H1 (cell line): ENCODE measurements around the gene CADPS. TPM values are rescaled to one million over a fixed set of nuclear protein-coding genes. Genes with fewer than 3 reads are reported as not detected.

Experiments
- CTCF ChIA-PET: fragments of 300-600 bp; sonication (Branson Sonifier 250); formaldehyde crosslinking; loops from one replicate; lab custom pipeline; 2021; ENCODE audit not compliant: partially characterized antibody; lab: Charles Lee
- POLR2A ChIA-PET: fragments of 300-600 bp; sonication (Branson Sonifier 250); formaldehyde crosslinking; loops from one replicate; lab custom pipeline; 2021; ENCODE audit warnings: inconsistent platforms; ENCODE audit not compliant: partially characterized antibody; lab: Charles Lee
- DNase-seq, 2 experiments: peaks; one replicate each; pipeline versions ENCODE4 v3.0.0 to v3.0.0-alpha.2; 2010 to 2022; ENCODE audit warnings: low spot score in 2 of 2, low read depth in 1 of 2, mixed read lengths in 1 of 2
- FAIRE-seq: peaks from 2 replicates; lab custom pipeline; 2011; peaks lifted over from hg19 to GRCh38; lab: Jason Lieb, UNC
- H2AFZ ChIP-seq: 2 replicates; pipeline ENCODE4 v1.8.1; 2012; ENCODE audit warnings: low read length, inconsistent platforms
- H2AK5ac ChIP-seq: 2 replicates; pipeline ENCODE4 v1.6.1; 2013; ENCODE audit warnings: low read depth, low read length
- H2BK120ac ChIP-seq: replicated peaks from 2 replicates; pipeline ENCODE3; 2013; ENCODE audit warnings: low read depth, low read length, inconsistent platforms
- H2BK12ac ChIP-seq: 2 replicates; pipeline ENCODE4 v1.6.1; 2013; ENCODE audit warnings: low read depth, low read length
- H2BK15ac ChIP-seq: 2 replicates; pipeline ENCODE4 v1.6.1; 2013; ENCODE audit warnings: low read length
- H2BK20ac ChIP-seq: 2 replicates; pipeline ENCODE4 v1.6.1; 2013; ENCODE audit warnings: low read length
- H2BK5ac ChIP-seq: 2 replicates; pipeline ENCODE4 v1.6.1; 2013; ENCODE audit warnings: low read depth, low read length
- H3K14ac ChIP-seq: 2 replicates; pipeline ENCODE4 v1.6.1; 2013; ENCODE audit warnings: inconsistent platforms; ENCODE audit not compliant: insufficient read length
- H3K18ac ChIP-seq: 2 replicates; pipeline ENCODE4 v1.6.1; 2013; ENCODE audit warnings: low read length; ENCODE audit errors: extremely low read depth
- H3K23ac ChIP-seq: 2 replicates; pipeline ENCODE4 v1.6.1; 2013; ENCODE audit warnings: inconsistent platforms; ENCODE audit not compliant: insufficient read length
- H3K23me2 ChIP-seq: 2 replicates; pipeline ENCODE4 v1.6.1; 2013; ENCODE audit warnings: low read depth, low read length
- H3K27ac ChIP-seq: 2 replicates; pipeline ENCODE4 v1.6.1; 2011; ENCODE audit warnings: low read depth, low read length, inconsistent platforms
- H3K27me3 ChIP-seq, 4 experiments: replicated peaks in 1 of 4; 1 replicate in 1 of 4; 2 replicates in 3 of 4; pipeline versions ENCODE4 v1.6.1 to v1.8.1; 2011 to 2013; ENCODE audit warnings: low read length in 3 of 4, mild to moderate bottlenecking in 3 of 4, inconsistent platforms in 2 of 4, mixed read lengths in 2 of 4, moderate library complexity in 1 of 4; ENCODE audit not compliant: control insufficient read depth in 3 of 4, insufficient read depth in 3 of 4; ENCODE audit errors: extremely low read depth in 1 of 4
- H3K36me3 ChIP-seq, 4 experiments: 2 replicates each; pipeline versions ENCODE4 v1.6.1 to v1.8.1; 2011 to 2013; ENCODE audit warnings: mild to moderate bottlenecking in 4 of 4, low read length in 3 of 4, moderate library complexity in 2 of 4, control low read depth in 1 of 4, inconsistent platforms in 1 of 4; ENCODE audit not compliant: insufficient read depth in 4 of 4, control insufficient read depth in 2 of 4
- H3K4ac ChIP-seq: replicated peaks from 2 replicates; pipeline ENCODE3; 2013; ENCODE audit warnings: low read length, low read depth, mixed read lengths, inconsistent platforms; ENCODE audit not compliant: insufficient read length
- H3K4me1 ChIP-seq, 4 experiments: replicated peaks in 1 of 4; 1 replicate in 1 of 4; 2 replicates in 3 of 4; pipeline versions ENCODE4 v1.6.1 to v1.8.1; 2011 to 2013; ENCODE audit warnings: low read length in 3 of 4, inconsistent platforms in 2 of 4, mixed read lengths in 1 of 4; ENCODE audit not compliant: insufficient read depth in 4 of 4, control insufficient read depth in 3 of 4
- H3K4me2 ChIP-seq, 2 experiments: 2 replicates each; pipeline versions ENCODE4 v1.6.1 to v1.8.1; 2011 to 2013; ENCODE audit warnings: low read depth in 2 of 2, low read length in 2 of 2, control low read depth in 1 of 2, inconsistent platforms in 1 of 2, mild to moderate bottlenecking in 1 of 2; ENCODE audit not compliant: insufficient read depth in 1 of 2
- H3K4me3 ChIP-seq, 4 experiments: fragments of 200-600, 300-600 bp in 1 of 4; sonication (generic), shearing (Covaris generic), sonication (Bioruptor Twin) in 1 of 4; 2 replicates each; pipeline versions ENCODE4 v1.5.1 to v1.8.1; 2011 to 2016; ENCODE audit warnings: low read length in 4 of 4, low read depth in 3 of 4, control low read depth in 2 of 4, inconsistent platforms in 2 of 4, mild to moderate bottlenecking in 2 of 4, mixed read lengths in 1 of 4, moderate library complexity in 1 of 4; ENCODE audit not compliant: insufficient read depth in 2 of 4; ENCODE audit errors: extremely low read depth in 1 of 4
- H3K56ac ChIP-seq: replicated peaks from 2 replicates; pipeline ENCODE3; 2013; ENCODE audit warnings: low read depth, mild to moderate bottlenecking, mixed read lengths, low read length, inconsistent platforms; ENCODE audit not compliant: insufficient read length
- H3K79me1 ChIP-seq: 2 replicates; pipeline ENCODE4 v1.6.1; 2013; ENCODE audit warnings: low read depth, low read length, control low read depth
- H3K79me2 ChIP-seq, 2 experiments: 2 replicates each; pipeline versions ENCODE4 v1.6.1 to v1.8.1; 2012 to 2013; ENCODE audit warnings: low read length in 2 of 2, mild to moderate bottlenecking in 2 of 2, inconsistent platforms in 1 of 2; ENCODE audit not compliant: insufficient read depth in 2 of 2, control insufficient read depth in 1 of 2
- H3K9ac ChIP-seq, 4 experiments: replicated peaks in 1 of 4; 1 replicate in 1 of 4; 2 replicates in 3 of 4; pipeline versions ENCODE4 v1.6.1 to v1.8.1; 2011 to 2013; ENCODE audit warnings: low read depth in 3 of 4, low read length in 3 of 4, control low read depth in 2 of 4, mild to moderate bottlenecking in 2 of 4, moderate library complexity in 2 of 4, inconsistent platforms in 1 of 4; ENCODE audit errors: extremely low read depth in 1 of 4
- H3K9me3 ChIP-seq, 2 experiments: 2 replicates each; pipeline versions ENCODE4 v1.6.1 to v1.8.1; 2012 to 2013; ENCODE audit warnings: mild to moderate bottlenecking in 2 of 2, moderate library complexity in 2 of 2, control low read depth in 1 of 2, inconsistent platforms in 1 of 2, low read depth in 1 of 2, low read length in 1 of 2, mixed read lengths in 1 of 2; ENCODE audit not compliant: insufficient read depth in 2 of 2
- H4K20me1 ChIP-seq, 2 experiments: replicated peaks in 1 of 2; 2 replicates each; pipeline versions ENCODE3 to v1.8.1; 2011 to 2013; ENCODE audit warnings: inconsistent platforms in 2 of 2, low read length in 2 of 2, mild to moderate bottlenecking in 1 of 2; ENCODE audit not compliant: insufficient read depth in 2 of 2, control insufficient read depth in 1 of 2
- H4K5ac ChIP-seq: 2 replicates; pipeline ENCODE4 v1.6.1; 2013; ENCODE audit warnings: low read length, low read depth, mixed read lengths, inconsistent platforms; ENCODE audit not compliant: insufficient read length
- H4K8ac ChIP-seq: 2 replicates; pipeline ENCODE4 v1.8.0; 2013; ENCODE audit warnings: mild to moderate bottlenecking, moderate library complexity, low read length, inconsistent platforms; ENCODE audit not compliant: insufficient read depth; ENCODE audit errors: extremely low read depth
- H4K91ac ChIP-seq: replicated peaks from 2 replicates; pipeline ENCODE3; 2013; ENCODE audit warnings: low read length, mixed read lengths, inconsistent platforms; ENCODE audit not compliant: insufficient read length
- BRCA1 ChIP-seq: IDR thresholded peaks from 2 replicates; pipeline ENCODE4 v1.6.1; 2012; ENCODE audit warnings: low read depth, low read length, improper control_type of control experiment
- CTBP2 ChIP-seq: IDR thresholded peaks from 2 replicates; pipeline ENCODE4 v1.7.0; 2011; ENCODE audit warnings: borderline replicate concordance, mild to moderate bottlenecking, moderate library complexity, mixed read lengths, low read length; ENCODE audit not compliant: insufficient read depth, insufficient read length
- KDM4A ChIP-seq: IDR thresholded peaks from one replicate; pipeline ENCODE4 v1.7.1; 2012; ENCODE audit warnings: low read depth, mild to moderate bottlenecking, moderate library complexity, low read length, inconsistent platforms; ENCODE audit not compliant: severe bottlenecking
- RAD21 ChIP-seq, 2 experiments: IDR thresholded peaks in 1 of 2; conservative IDR thresholded peaks in 1 of 2; 2 replicates each; pipeline ENCODE4 v1.6.1; 2011; ENCODE audit warnings: low read depth in 2 of 2, low read length in 2 of 2, improper control_type of control experiment in 1 of 2, inconsistent platforms in 1 of 2, mild to moderate bottlenecking in 1 of 2, moderate library complexity in 1 of 2
- TBP ChIP-seq: IDR thresholded peaks from 2 replicates; pipeline ENCODE4 v1.6.1; 2011; ENCODE audit warnings: low read depth, low read length, improper control_type of control experiment
- USF2 ChIP-seq: IDR thresholded peaks from 2 replicates; pipeline ENCODE4 v1.6.1; 2011; ENCODE audit warnings: low read length, improper control_type of control experiment
- WGBS, 2 experiments: shearing (Covaris generic) in 1 of 2; methylation state at CpG; one replicate each; pipeline versions ENCODE4 v1.1.6 to v1.1.7; 2013 to 2015; ENCODE audit warnings: low lambda C conversion rate in 2 of 2, mixed read lengths in 2 of 2, inconsistent platforms in 1 of 2, low coverage in 1 of 2, missing lambda C conversion rate in 1 of 2; ENCODE audit not compliant: insufficient replicate concordance in 2 of 2, insufficient coverage in 1 of 2, insufficient read length in 1 of 2; ENCODE audit errors: extremely low coverage in 1 of 2, missing lambda C conversion rate in 1 of 2; 5-methylcytosine and 5-hydroxymethylcytosine counted together
- polyA plus RNA-seq, 7 experiments: library from polyadenylated mRNA; depleted of rRNA in 3 of 7; stranded (reverse) in 5 of 7; unstranded in 2 of 7; fragments of >200 nt in 5 of 7; fragments of 200-250 nt in 2 of 7; gene quantifications; 1 replicate in 5 of 7; 2 replicates in 1 of 7; 4 replicates in 1 of 7; pipeline versions ENCODE4 v1.2.1 to v1.2.3, GENCODE V29; 2011 to 2013; ENCODE audit warnings: missing spikeins in 2 of 7, mixed read lengths in 2 of 7
- total RNA-seq: library from RNA; stranded (reverse); fragmentation: NEBNext Ultra II Directional; extraction: Animal tissue kit (Norgen Biotek cat#: 25700); gene quantifications from 2 replicates; pipeline ENCODE4 v1.2.1, GENCODE V29; 2021
- TF ChIP-seq, protein P1 (sequence below), 3 experiments: IDR thresholded peaks; 1 replicate in 2 of 3; 2 replicates in 1 of 3; pipeline versions ENCODE4 v1.5.1 to v1.6.1; 2011; ENCODE audit warnings: low read length in 3 of 3, mild to moderate bottlenecking in 3 of 3, inconsistent platforms in 2 of 3, low read depth in 1 of 3, moderate library complexity in 1 of 3; ENCODE audit not compliant: insufficient read depth in 1 of 3; ENCODE audit errors: control extremely low read depth in 1 of 3

CADPS gene
- total and polyA plus RNA-seq, 2 of the 8 experiments (the other 6 are each of a cell fraction or from before 2014, with no cell fraction given) = 7.1 to 10.2 TPM

DNA sequence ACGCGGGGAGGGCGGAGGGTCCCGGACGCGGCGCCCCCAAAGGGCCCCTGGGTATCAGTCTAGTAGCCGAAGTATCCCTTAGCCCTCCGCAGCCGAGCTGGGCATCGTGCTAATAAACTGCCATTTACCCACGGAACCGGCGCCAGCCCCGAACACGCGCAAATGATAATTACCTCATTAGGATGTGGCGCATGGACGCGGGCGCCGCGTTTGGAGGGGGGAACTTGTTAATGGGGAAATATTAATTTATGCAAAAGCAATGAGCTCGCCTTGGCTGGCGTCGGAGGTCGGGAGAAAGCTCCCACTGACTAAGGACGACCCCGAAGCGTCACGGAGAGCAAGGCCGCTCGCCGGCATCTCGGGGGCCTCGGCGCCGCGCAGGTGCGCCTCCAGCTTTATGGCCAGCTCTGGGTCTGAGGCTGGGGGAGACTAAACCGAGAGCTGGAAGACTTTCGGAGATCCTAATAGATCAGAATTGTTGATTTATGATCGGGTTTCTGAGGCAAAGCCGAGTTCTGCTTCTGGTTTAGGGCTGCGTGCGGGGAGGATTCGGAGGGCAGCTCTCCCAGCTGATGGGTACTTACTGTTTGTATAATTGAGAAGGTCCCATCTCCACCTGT, 501.4 kb downstream of the CADPS start:
- Histone ChIP-seq H3K4me2 (peak overlapping the region; percentile 69 to 90), H3K79me1 (no peaks in the 10 kb centered on the region), H4K8ac (peak overlapping the region; percentile 57; the same call in 1 of the 2 replicates), H2BK120ac (no peak overlapping the region), H3K9me3 (no peaks in the 10 kb centered on the region; a peak in 1 of 4 replicates), H3K23me2 (peaks cover 5% of the 10 kb centered on the region; the same call in 1 of the 2 replicates), H3K27me3 (peaks cover 86 to 100% (median 99%) of the 10 kb centered on the region in 4 experiments), H2BK15ac (no peak overlapping the region), H3K27ac (no peak overlapping the region), H4K20me1 (peaks cover 0 to 22% of the 10 kb centered on the region in 2 experiments), H3K4me3 (peak overlapping the region in 3 of 4 experiments; percentile 5 to 60 (median 19); a peak in 5 of 8 replicates), H3K56ac (no peak overlapping the region), H2AFZ (no peak overlapping the region), H4K5ac (no peak overlapping the region), H3K4ac (no peak overlapping the region), H3K14ac (no peak overlapping the region), H3K36me3 (0 out of 8 replicates have a peak, but pooled peaks cover 0 to 4% (median 0%) of the 10 kb centered on the region in 4 experiments), H4K91ac (no peak overlapping the region), H3K18ac (no peak overlapping the region; the same call in none of the 2 replicates), H2AK5ac (peak overlapping the region; percentile 65; the same call in 1 of the 2 replicates), H3K4me1 (peaks cover 19 to 71% (median 48%) of the 10 kb centered on the region in 4 experiments), H3K23ac (no peak overlapping the region), H2BK5ac (no peak overlapping the region), H2BK12ac (peak overlapping the region; percentile 43; the same call in 1 of the 2 replicates), H2BK20ac (no peak overlapping the region; the same call in 1 of the 2 replicates), H3K79me2 (no peaks in the 10 kb centered on the region), H3K9ac (no peak overlapping the region)
- FAIRE-seq = no peak
- WGBS, 2 experiments = 2% methylated on average over 33 of the region's 47 CpGs; no CpG with 5 or more reads in 1 of the 2 experiments
- DNase-seq = peak in 1 of 2 experiments; percentile 62
- CTCF ChIA-PET = interaction anchor here (0.6 to 2.1 kb wide), 12 partner anchors 9 to 292 kb away, joined by 3 to 8 read pairs (median 4); no protein-coding TSS in a partner anchor
- POLR2A ChIA-PET = interaction anchor here (0.9 to 1.2 kb wide), 2 partner anchors 42 to 165 kb away, joined by 3 to 4 read pairs; no protein-coding TSS in a partner anchor
- TF ChIP-seq RAD21 (IDR thresholded peaks at IDR 0.05 in 1 of 2, conservative IDR thresholded peaks at IDR 0.05 in 1 of 2; ENCODE audit: low read depth in 2 of 2, low read length in 2 of 2) (no peak), BRCA1 (no peak), TBP (no peak), USF2 (no peak), CTBP2 (no peak), KDM4A (peak; percentile 38)
- TF ChIP-seq, protein P1, sequence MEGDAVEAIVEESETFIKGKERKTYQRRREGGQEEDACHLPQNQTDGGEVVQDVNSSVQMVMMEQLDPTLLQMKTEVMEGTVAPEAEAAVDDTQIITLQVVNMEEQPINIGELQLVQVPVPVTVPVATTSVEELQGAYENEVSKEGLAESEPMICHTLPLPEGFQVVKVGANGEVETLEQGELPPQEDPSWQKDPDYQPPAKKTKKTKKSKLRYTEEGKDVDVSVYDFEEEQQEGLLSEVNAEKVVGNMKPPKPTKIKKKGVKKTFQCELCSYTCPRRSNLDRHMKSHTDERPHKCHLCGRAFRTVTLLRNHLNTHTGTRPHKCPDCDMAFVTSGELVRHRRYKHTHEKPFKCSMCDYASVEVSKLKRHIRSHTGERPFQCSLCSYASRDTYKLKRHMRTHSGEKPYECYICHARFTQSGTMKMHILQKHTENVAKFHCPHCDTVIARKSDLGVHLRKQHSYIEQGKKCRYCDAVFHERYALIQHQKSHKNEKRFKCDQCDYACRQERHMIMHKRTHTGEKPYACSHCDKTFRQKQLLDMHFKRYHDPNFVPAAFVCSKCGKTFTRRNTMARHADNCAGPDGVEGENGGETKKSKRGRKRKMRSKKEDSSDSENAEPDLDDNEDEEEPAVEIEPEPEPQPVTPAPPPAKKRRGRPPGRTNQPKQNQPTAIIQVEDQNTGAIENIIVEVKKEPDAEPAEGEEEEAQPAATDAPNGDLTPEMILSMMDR (IDR thresholded peaks at IDR 0.05; ENCODE audit: control extremely low read depth in 1 of 3, insufficient read depth in 1 of 3, low read depth in 1 of 3, low read length in 3 of 3) = no peak
